ENCODE results near the gene PDE7B.

DNA sequence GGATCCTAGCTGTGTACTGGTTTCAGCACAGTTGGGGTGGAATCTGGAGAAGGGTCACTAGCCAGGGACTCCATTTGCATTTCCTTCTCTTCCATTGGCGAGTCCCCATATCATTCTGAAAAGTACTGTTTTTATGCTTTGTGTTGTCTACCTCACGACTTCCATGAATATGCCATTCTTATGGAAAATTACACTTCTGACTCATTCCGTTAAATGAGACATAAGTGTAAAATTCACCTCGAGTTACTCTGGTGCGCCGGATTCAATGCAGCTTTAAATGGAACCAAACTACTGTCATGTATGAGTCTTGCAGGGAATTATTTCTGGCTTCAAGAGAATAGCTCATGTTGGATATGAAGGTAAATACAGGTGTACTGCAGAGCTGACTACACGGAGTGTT lies 99.2 kb downstream of the PDE7B start:
- no peak for TF ChIP-seq CTCF (conservative IDR thresholded peaks at IDR 0.05; ENCODE audit: low read length)
- no peak for TF ChIP-seq EZH2phosphoT487 (IDR thresholded peaks at IDR 0.05; ENCODE audit: borderline replicate concordance)
